Umbilical cord (tissue), 2 donors: ENCODE results near the gene ACSL6. TPM values are rescaled to one million over a fixed set of nuclear protein-coding genes. Genes with fewer than 3 reads are reported as not detected.

ENCODE experiments used
- DNase-seq: peaks from one replicate; pipeline ENCODE4 v3.0.0-alpha.2; 2015; ENCODE audit warnings: low spot score
- total RNA-seq: library from RNA; depleted of rRNA; stranded (reverse); fragments of >200 nt; gene quantifications from one replicate; pipeline ENCODE4 v1.2.3, GENCODE V29; 2014; ENCODE audit warnings: low replicate concordance; ENCODE audit not compliant: insufficient read depth

ACSL6 gene, protein sequence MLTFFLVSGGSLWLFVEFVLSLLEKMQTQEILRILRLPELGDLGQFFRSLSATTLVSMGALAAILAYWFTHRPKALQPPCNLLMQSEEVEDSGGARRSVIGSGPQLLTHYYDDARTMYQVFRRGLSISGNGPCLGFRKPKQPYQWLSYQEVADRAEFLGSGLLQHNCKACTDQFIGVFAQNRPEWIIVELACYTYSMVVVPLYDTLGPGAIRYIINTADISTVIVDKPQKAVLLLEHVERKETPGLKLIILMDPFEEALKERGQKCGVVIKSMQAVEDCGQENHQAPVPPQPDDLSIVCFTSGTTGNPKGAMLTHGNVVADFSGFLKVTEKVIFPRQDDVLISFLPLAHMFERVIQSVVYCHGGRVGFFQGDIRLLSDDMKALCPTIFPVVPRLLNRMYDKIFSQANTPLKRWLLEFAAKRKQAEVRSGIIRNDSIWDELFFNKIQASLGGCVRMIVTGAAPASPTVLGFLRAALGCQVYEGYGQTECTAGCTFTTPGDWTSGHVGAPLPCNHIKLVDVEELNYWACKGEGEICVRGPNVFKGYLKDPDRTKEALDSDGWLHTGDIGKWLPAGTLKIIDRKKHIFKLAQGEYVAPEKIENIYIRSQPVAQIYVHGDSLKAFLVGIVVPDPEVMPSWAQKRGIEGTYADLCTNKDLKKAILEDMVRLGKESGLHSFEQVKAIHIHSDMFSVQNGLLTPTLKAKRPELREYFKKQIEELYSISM
- total RNA-seq = 11.6 TPM

DNA sequence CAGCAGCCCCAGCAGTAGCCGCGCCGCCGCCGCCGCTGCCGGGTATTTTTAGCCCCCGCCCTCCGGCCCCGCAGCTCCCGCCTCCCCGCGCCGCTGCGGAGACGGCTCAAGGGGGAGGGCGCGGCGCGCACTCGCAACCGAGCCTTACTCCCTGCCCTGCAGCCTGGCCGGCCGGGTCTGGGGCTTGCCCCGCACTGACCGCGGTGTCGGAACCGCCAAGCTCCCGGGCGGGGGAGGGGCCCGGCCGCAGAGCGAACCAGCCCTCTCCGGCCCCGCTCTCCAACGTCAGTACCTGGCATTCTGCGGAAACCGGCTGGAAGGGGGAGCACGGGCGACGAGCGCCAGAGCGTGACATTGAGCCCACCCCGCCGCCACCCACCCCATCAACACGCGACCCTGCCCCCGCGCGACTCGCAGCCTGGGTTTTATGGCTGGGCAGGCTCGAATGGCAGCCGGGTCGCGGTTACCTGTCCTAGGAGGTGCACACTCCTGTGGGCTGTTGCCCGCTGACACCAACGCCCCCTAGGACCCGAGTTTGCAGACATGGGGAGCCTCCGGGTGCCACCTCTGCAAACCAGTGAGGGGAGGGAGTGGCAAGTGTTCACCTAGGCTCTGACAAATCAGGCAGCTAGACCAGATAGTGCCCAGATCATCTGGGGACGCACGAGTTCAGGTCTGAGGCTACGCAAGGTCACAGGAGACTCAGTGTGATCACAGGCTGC is at the start of gene ACSL6:
TSS of gene ACSL6 (minus strand) at position 37 of the 722 bp plus-strand sequence. CDS start 105 bp downstream, outside the sequence.
- DNase-seq = no peak

DNA sequence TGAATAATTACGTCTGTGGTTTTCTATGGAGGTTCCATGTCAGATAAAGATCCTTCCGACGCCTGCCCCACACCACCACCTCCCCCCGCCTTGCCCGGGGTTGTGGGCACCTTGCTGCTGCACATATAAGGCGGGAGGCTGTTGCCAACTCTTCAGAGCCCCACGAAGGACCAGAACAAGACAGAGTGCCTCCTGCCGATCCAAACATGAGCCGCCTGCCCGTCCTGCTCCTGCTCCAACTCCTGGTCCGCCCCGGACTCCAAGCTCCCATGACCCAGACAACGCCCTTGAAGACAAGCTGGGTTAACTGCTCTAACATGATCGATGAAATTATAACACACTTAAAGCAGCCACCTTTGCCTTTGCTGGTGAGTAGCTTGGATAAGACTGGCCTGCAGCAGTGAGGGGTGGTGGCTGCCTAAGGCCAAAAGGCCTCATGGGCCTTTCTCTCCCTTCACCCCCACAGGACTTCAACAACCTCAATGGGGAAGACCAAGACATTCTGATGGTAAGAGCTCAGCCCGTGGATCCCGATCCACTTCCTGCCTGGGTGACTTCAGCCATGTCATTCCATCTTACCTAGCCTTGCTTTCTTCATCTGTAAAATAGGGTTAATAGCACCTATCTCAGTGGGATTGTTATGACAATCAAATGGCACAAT is 49.2 kb upstream of the ACSL6 start, which contains the start of gene IL3:
TSS of gene IL3 (plus strand) at position 155 of the 661 bp plus-strand sequence. CDS start at position 207, 52 bp downstream.
- DNase-seq = no peak

DNA sequence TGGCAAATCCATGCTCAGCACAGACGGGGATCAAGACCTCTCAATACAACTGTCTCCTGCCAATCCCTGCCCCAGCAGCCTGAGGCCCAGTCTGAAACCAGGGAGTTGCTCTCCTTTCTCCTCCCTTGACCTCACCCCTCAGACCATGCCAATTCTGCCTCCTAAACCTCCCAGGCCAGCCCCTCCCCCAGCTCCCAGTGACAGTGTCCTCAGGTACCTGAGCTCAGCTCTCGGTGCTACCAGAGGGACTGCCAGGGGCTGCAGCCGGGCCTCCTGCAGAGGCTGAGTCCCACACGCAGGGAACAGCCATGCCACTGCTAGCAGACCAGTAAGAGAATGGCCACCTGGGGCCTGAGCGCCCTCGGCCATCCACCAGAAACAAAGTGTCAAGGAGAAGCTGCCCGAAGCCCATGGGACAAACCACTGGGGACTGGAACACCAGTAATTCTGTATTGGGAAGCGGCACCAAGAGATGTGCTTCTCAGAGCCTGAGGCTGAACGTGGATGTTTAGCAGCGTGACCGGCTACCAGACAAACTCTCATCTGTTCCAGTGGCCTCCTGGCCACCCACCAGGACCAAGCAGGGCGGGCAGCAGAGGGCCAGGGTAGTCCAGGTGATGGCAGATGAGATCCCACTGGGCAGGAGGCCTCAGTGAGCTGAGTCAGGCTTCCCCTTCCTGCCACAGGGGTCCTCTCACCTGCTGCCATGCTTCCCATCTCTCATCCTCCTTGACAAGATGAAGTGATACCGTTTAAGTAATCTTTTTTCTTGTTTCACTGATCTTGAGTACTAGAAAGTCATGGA is 48.4 kb upstream of the ACSL6 start:
- DNase-seq = no peak

DNA sequence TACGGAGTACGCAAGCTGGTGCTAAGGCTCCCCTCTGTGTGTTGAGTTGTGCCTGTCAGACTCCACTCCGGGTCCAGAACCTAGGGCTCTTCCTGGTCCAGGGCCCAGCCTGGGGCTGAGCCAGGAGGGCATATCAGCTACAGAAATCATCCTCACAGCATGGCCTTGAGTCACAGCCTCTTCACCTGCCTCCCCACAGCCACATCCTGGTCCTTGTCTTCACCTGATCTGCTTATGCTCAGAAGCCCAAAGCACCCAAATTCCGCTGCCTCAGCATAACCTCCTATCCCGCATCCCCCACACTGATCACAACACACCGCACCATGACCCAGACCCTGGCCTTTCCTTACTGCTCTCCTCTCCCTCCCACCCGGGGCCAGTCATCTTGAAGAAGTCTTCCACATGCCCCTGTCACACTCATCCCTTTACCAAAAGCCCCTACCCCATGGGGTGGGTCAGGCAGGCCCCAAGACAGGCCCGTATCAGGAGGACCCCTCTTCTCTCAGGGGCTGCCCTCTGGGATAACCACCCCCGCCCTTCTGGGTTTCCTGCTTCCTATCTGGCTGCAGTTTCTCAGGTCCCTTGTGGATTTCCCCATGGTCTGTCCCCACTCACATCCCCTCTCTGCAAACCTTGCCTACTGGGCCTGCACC is 47.7 kb upstream of the ACSL6 start:
- no peak for DNase-seq

DNA sequence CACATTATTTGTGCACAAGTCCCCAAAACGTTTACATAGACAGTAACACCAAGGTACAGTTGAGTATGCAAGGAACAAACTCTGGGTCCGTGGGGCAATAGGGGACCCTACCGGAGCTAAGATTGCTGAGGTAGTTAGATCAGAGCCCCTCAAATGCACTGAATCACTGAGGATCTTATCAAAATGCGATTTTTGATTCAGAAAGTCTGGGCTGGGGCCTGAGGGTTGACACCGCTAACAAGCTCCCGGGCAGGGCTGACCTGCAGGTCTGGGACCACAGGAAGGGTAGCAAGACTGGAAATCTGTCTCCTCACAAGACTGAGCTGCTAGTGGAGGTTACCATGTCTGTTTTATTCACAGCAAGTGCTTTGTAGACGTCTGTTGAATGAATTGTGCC is 47.2 kb upstream of the ACSL6 start:
- no peak for DNase-seq

DNA sequence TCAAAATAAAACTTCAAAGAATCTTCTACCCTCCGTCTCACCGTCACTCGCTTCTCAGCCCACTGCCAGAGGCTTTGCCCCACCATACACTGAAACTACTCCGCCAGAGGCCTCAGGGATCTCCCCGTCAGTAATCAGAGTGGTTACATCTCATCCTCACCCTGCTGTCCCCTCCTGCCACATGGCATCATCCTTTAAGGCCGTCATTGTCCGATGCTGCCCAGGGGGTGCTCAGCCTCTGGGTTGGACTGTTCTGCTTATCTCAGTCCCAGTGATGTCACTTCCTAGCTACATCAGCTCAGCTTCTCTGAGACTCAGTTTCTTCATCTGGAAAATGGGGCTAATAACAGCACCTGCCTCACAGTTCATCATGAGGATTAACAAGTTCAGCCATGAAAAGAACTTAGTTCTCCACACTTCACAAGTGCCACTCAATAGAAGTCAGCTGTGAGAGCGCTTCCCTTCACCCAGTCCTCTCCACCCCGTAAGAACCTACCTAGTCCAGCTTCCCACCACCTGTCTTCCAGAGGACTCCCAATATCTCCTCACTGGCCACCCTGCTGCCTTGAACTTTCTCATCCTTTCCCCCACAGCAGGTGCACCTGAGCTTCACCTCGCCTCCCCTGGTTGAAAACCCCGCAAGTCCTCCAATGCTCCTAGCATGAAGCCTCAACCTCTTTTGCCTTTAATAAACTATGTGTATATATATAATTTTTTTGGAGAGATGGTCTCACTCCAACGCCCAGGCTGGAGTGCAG is 46.2 kb upstream of the ACSL6 start:
- DNase-seq = no peak

DNA sequence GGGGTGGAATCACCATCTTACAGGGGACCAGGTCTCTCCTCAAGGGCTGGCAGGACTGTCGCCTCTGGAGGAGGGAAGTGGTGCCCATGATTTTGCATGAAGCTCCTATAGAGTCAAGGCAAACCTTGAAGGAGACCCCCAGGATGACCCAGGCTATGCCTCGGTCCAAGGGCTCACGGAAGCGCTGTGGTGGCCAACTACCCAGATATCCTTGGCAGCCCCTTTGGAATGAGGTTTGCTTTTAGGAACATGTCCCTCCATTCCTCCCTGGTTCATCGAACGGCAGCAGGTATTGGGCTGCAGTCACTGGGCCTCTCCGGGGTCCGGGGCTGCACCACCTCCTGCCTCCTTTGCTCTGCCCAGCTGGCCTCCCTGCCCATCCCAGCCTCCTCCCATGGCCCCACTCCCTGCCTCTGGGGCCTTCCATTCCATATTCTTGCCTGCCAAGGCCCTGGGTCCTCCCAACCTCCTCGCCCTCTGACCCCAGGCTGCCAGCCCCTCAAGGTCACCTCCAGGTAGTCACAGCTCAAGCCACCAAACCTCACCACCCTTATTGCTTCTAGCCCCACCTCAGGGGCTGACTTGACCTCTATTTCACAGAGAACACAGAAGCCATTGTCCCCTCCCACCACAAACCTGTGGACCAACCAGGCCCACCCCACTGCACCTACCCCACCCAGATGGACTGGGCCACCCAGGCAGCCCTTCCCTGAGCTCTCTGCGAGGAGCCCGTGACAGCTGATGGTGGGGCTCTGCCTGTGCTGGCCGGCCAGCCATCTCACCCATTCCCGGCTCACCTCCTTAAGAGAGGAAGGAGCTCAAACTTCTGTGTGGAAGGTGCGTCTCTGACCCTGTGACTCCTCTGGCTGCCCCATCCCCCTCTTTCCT is 45.4 kb upstream of the ACSL6 start:
- DNase-seq = no peak

DNA sequence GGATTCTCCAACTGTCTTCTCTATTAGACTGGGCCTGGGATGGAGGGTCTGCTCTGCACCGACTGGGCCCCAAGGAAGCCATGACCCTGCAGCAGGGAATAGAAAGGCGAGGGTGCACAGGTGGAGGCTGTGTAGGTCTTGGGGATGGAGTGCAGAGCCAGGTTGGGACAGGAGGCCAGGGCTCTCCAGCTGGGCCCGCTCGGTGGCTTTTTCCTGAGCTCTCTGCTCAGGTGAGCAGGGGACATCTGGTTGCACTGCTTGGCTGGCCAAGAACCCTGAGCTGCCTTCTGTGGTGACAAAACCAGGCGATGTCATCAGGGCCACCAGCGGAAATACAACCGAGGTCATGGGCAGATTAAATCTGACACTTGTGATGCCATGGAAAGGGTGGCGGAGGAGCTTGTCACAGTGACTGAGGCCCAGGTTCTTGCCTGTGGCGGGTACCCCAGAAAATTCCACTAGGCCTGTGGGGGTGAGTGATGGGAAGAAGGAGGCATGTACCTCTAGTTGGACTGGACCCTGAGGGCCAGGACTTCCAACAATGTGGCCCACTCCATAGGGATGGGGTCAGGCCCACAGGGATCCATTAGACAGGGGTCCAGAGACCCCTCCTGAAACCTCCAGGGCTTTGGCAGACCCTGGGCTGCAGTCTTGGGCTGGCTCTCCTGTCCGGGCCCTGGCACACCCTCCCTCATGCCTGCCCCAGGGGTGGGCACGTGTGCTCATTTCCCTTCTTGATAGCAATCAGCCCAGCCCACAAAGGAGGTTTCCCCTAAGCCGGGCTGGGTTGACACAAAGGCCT is 44.6 kb upstream of the ACSL6 start:
- DNase-seq = no peak

DNA sequence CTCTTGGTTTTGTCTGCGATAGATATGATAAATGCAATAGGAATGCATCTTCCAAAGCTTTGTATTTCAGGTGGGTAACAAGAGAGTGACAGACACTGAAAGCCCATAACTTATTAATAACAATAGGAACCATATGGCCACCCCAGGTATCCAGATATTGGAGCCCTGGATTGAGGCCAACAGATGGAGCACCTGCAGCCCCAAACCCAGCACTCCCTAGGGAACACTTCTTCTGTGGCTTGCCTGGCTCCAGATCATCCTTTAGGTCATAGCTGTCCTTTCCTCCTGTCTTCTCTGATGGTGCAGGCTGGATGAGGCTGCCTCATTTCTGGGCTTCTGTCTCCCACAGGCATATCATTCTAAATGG is 44.0 kb upstream of the ACSL6 start:
- DNase-seq = no peak

DNA sequence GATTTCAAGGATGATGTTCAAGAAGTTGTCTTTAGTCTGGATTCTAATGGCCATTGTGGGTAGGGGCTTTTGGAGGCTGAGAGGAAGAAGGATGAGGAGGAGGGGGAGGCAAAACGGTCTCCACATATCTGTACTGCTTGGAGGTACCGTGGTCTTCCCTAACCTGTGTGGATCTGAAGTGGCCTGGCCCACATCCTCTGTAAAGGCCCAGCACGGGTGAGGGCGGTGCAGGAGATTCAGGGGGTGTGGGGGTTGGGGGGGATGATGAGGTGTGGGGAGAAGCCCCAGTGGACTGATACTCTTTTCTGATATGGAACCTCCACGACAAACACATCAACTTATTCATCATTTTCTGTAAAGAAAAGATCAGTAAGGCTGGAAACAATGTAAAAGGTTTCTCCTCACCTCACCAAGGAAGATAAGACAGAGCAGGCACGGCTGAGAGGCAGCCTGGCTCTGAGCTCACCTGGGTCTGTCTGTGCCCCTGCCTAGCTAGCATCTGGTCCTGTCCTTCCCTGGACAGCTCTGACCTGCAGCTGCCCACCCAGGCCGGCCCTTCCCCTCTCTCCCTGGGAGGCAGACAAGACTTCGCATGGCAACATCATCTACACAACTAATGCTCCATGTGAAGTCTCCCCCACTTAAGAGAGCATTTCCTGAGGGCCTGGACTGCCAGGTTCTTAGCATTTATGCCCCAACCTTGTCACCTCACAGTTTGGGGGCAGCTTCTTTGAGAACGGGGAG is 43.4 kb upstream of the ACSL6 start:
- no peak for DNase-seq

DNA sequence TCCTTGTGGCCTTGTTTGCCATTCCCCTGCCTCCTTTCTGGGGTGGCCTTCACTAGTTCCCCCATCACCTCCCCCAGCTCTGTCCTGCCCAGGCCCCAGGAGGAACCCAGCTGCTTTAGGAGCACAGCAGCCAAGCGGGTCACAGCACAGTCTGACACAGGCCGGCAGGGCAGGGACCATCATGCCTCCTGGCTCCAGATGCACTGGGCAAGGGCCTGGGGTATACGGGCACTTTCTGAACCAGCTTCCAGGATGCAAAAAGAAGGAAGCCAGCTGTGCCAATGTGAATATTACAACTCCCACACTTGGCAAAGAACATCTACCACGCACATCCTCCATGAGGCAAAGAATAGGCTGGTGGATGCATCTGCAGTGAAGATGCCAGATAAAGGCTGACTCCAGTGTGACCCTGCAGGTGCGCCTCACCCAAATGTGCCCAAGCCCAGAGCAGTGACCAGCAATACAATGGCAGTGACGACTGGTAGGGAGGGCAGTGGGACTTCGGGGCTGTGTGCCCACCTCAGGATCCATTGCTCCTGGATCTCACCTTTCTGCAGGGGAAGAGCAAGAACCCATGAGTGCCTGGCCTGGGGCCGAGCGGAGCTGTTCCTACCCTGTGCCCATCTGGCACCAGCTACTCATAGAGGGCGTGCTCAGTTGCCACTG is 42.7 kb upstream of the ACSL6 start:
- no peak for DNase-seq

DNA sequence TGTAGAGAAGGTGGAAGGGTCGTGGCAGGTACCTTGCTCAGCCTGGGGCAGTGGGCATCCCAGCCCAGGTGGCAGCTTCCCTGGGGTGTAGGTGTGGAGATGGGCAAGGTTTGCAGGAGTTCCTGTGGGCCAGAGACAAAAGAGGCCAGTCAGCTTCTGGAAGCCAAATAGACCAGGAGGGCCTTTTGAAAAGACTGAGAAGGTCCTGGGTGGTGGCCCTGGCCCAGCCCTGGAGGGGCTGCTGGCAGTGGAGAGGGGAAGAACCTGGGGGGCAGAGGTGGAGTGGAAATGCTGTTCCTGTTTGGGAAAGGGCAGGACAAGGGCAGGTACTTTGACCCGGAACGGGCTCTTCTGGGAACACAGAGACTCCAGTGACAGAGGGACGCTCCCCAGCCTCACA is 42.0 kb upstream of the ACSL6 start:
- DNase-seq = no peak

DNA sequence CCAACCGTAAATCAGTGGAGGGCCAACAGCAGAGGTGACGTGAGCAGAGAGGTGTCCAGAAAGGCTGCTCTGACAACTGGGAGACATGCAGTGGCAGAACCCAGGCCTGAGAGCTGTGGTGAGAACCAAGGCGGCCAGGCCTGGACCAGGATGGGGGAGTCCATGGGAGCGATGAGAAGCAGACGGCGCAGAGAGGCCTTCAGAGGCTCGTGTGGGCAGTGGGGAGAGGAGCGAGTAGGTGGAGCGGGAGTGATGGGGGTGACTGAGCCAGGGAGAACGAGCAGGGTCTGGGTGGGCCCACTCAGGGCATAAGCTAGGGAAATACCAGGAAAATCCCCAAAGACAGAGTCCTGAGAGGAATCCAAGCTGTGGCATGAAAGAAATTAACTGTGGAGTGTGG is 41.1 kb upstream of the ACSL6 start:
- DNase-seq = no peak

DNA sequence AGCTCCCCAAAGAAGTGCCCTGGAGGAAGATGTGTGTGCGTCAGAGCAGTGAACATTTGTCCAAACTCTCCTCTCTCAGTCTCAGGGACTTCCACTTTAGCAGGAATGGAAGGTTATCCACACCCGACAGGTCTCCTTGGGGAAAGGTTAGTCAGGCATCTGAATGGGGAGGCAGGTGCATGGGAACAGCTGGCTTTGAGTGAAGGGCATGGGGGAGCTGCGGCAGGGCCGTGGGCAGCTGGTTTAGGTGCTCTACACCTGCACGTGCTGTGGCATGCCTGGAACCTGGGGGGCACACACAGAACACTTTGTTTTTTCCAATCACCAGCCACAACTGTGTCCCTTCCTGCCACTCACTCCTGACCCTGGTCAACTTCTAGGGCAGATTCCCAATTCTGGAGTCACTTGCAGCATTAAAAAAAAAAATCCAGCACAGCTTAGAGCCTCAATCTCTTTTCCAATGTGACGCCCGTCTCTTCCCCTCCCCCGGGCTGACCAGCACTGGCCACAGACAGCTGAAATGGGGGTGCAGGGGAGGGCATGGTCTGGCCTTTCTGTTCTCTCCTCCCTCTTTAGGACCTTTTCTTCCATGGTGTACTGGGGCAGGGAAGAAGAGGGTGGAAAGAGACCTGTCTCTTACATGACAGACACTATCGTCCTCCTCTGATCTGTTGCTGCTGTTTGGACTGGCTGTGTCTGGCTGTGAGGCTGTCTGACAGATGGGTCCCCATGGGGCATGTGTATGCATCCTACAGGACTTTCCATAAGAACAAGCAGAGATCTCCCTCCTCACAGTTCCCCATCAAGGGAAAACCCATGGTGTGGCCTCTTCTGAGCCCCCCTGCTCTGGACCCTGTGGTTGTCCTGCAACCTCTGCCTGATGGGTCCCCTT is 39.4 kb upstream of the ACSL6 start:
- DNase-seq = no peak

DNA sequence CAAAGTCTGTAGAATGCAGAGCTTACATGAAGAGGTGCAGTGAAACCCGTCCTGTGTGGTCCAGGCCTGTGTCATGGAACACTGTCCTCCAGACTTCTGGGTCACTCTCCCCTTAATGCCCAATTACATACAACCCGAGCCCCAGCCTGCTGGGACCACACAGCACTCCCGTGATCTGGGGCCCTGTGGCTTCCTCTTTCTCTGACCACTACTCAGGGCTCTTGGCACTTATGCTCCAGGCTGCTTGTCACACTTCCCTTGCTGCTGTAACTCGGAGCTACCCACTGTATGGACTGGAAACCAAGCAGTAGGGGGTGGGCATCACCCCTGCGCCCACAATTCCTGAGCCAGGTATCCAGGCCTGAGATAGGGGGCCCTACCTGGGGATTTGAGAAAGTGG is 38.7 kb upstream of the ACSL6 start:
- peak; percentile 12 for DNase-seq
